CD4-positive, alpha-beta T cell treated with Interleukin-17A for 1 hour (primary cell): Measurements from ENCODE around the gene TWF2.
"Not testable (repeated sequence)": the region's sequence is repeated elsewhere in the genome, so short reads cannot be mapped to it uniquely, and the experiment has no call there.

Experiments
- DNase-seq: peaks from one replicate; pipeline ENCODE4 v3.0.0-alpha.2; 2020

TWF2 gene

DNA sequence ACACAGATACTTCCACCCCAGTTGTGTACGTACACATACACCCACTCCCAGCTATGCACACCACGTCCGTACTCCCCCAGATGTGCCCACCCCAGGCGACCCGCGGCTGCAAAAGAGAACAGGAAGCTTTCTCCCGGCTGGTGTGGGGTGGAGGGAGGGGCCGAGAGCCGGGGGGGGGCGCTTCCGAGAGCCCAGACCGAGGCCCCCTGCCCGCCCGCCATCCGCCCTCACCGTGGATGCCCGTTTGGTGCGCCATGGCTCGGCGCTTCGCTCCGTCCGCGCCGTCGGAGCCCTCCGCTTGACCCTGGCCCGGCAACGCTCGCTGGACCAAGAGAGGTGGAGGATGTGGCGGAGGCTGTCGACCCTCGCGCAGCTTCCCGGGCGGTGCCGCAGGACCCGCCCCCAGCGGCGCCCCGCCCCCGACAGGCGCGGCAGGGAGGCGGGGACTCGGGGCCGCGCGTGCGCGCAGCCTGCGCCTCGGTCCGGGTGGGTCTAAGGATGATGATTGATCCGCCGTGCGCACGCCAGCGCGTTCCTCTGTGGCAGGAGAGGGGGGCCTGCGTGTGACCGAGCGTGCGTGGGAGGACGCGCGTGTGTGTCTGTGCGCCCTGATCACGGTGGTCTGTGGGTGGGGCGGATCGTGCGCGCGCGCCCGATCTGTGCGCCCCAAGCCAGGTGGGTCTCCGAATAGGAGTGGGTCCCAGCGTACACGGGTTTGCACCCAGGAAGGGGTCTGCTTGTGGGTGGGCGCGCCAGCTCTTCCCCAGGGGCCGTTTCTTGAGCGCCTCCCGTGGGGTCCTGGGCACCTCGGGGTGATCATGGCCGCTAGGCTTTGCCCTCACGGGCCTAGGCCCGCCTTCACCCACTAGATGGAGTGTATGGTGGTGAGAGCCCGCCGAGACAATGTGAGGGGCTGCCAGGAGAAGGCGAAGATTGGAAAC is at the start of gene TWF2:
Gene TWF2, minus strand, starts transcription at position 398 of the 941 bp plus-strand sequence. Its CDS starts 142 bp downstream, at position 256.
- peak; percentile 86 for DNase-seq

GRCh38 chr3:52288674-52289073 is 49.7 kb upstream of the TWF2 start:
- DNase-seq, result no peak

GRCh38 chr3:52286777-52287110 is 47.8 kb upstream of the TWF2 start:
- no peak for DNase-seq

DNA sequence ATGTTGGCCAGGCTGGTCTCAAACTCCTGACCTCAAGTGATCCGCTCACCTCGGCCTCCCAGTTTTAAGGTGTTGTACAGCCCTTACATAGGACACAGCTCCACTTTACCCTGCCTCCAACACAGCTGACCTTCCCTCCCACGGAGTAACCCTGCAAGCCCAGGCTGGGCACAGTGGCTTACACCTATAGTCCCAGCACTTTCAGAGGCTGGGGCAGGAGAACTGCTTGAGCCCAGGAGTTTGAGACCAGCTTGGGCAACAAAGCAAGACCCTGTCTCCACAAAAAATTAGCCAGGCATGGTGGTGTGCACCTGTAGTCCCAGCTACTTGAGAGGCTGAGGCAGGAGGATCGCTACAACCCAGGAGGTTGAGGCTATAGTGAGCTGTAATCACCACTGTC is 45.1 kb upstream of the TWF2 start:
- DNase-seq, result not testable (repeated sequence)

DNA sequence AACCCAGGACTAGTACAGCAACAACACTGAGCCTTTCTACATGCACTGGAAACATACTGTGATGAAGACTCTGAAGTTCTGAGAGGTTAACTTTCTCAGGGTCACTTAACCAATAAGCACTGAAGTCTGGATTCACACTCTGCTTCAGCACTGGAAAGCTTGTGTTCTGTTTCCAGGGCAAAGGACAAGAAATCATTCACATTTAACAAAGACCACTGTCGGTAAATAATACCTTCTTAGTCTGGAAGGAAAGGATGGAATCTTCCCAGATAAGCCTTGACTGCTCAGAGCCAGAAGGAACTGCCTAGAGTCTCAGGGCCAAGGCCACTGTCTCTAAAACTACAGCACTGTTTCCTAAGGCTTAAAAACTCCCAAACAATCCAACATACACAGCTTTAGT is 44.3 kb upstream of the TWF2 start:
- no peak for DNase-seq

GRCh38 chr3:52281981-52282801 is 43.2 kb upstream of the TWF2 start:
- DNase-seq, result peak; percentile 74

DNA sequence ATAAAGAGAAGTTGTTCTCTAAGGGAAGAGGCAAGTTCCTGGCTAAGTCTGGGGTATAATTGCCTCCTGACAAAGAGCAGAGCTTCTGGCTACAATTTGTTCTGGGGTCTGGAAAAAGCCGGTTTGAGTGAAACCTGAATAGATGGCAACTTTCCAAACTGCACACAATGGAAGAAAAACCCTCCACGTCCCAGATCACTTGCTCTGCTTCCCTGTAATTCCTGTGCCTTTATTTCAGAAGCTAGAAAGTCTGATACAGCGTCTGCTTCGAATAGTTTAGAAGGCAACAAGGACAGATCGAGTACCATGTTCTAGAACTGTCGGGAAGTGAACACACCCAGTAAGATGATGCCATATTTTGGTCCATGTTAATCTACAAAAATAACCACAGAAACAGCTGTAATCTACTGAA is 41.1 kb upstream of the TWF2 start:
- DNase-seq, result no peak

DNA sequence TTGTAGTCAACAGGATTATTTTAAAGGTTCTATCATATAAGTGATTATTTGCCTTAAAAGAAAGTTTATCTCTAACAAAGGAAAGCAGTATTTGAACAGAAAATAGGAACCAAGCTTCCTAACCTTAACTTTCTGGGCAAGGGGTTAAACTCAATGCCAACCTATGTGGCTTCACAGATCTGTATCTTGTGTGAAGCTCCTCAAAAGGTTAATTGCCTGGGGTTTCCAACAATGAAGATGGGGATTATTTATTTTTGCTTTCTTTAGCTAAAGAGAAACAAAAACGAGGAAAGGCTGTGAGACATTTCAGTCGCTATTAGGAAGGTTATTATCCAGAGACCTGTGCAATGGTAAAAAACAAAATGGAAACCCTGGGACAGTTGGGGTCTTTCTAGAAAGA is 40.6 kb upstream of the TWF2 start:
- DNase-seq, result peak; percentile 50

GRCh38 chr3:52278510-52279069 is 39.6 kb upstream of the TWF2 start, which contains the start of gene WDR82:
TSS of gene WDR82 (minus strand) at chr3:52278649. CDS start at chr3:52278361, 288 bp downstream.
- peak; percentile 96 for DNase-seq

GRCh38 chr3:52277972-52278509 is 39.1 kb upstream of the TWF2 start:
- peak; percentile 69 for DNase-seq

- DNase-seq, result peak; percentile 78
Measured at GRCh38 chr3:52277071-52277964, 38.4 kb upstream of the TWF2 start.

- not testable (repeated sequence) for DNase-seq
Measured at GRCh38 chr3:52274781-52275180, 35.8 kb upstream of the TWF2 start.

GRCh38 chr3:52272831-52273230 is 33.9 kb upstream of the TWF2 start:
- peak; percentile 19 for DNase-seq

DNA sequence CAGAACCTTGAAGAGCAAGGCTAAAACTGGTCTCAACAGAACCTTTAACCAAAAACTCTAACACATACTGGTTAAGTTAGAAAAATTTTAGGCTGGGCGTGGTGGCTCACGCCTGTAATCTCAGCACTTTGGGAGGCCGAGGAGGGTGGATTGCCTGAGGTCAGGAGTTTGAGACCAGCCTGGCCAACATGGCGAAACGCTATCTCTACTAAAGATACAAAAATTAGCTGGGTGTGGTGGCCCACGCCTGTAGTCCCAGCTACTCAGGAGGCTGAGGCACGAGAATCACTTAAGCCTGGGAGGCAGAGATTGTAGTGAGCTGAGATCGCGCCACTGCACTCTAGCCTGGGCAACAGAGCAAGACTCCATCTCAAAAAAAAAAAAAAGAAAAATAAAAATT is 33.2 kb upstream of the TWF2 start:
- DNase-seq, result peak; percentile 2

GRCh38 chr3:52270252-52270754 is 31.3 kb upstream of the TWF2 start:
- DNase-seq, result peak; percentile 26

GRCh38 chr3:52269776-52270175 is 30.8 kb upstream of the TWF2 start:
- DNase-seq, result peak; percentile 20

DNA sequence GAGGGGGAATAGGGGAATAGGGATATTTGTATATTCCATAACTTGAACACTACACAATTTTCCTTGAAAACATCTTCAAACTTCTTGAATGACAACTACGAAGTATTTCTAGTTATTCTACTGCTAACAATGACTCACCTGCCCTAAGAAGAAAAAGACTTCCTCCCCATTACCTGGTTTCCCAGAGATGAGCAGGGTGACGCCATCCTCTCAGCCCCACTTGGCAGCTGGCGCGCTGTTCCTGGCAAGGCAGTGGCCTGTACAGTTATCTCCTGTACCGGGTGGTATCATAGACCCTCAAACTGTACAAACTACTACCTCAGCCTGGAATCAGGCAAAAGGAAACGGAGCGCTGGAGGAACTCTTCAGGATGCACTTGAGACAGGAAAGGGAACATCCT is 29.1 kb upstream of the TWF2 start:
- peak; percentile 43 for DNase-seq

DNA sequence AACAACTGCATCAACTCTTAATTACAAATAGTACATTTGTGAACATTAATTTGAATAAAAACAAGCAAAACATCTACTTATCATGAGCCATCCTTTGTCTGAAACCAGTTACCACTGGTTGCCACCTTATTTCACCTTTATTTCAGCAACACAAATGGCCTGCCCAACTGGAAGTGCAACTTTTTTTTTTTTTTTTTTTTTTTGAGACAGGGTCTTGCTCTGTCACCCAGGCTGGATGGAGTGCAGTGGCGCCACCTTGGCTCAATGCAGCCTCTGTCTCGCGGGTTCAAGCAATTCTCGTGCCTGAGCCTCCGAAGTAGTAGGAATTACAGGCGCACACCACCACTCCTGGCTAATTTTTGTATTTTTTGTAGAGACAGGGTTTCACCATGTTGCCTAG is 26.4 kb upstream of the TWF2 start:
- DNase-seq, result no peak

- no peak for DNase-seq
Measured at GRCh38 chr3:52262447-52262846, 23.5 kb upstream of the TWF2 start.

- no peak for DNase-seq
Measured at GRCh38 chr3:52259448-52259847, 20.5 kb upstream of the TWF2 start.

- no peak for DNase-seq
Measured at GRCh38 chr3:52259035-52259434, 20.1 kb upstream of the TWF2 start.

- DNase-seq, result no peak
Measured at GRCh38 chr3:52257911-52258310, 19.0 kb upstream of the TWF2 start.
